Measurements from ENCODE around the gene LGR5.

Gene LGR5

DNA sequence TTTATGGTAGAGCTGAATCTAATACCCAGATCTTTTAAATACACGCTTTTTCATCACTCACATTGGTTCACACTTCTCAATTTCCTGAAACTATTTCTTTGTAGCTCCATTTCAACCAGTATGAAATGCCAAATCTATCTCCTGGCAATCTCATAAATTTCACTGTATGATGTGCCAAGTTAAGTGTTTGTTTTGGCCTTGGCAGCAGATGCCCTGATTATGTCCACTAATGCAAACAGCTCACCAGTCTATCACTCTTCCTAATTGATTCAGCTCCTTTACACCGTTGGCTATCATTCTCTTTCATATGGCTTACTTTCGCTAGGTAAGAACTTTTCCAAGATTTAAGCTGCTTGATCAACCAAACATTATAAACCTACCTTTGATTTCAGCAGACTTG is 165.4 kb downstream of the LGR5 start:
- peak; percentile 57 for DNase-seq

DNA sequence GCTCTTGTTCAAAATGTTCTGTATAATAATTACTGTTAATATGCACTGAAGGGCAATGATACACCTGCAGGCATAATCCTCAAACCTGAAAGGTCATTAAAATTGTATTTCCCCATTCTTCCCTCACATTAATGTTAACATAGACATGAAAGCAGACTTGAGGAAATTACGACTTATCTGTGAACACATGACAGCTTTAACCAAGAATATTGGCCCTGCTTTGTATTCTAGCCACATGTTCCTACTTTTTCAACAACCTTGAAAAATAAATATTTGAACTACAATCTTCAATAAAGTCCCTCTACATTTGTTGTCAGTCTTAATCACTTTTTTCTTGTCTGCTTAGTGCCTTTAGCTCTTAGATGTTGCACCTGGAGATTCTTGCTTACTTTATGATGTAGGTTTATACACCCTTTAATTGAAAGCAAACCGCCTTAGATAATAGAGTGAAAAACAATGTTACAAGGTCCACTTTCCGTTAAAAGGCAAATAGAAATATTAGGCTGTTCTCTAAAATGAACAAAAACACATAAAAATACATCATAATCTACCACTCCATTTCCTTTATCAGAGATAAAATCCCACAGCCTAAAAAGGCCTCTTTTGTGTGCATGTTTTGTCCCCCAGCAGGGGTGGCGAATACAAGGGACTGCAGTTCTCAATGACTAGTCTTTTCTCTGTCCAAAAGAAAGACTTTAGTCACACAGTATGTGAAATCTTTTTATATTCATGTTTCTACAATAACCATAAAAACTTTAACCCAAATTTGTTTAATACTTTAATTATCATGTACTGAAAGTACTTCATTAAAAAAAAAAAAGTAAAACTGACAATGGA is 168.1 kb downstream of the LGR5 start:
- DNase-seq = peak; percentile 60

DNA sequence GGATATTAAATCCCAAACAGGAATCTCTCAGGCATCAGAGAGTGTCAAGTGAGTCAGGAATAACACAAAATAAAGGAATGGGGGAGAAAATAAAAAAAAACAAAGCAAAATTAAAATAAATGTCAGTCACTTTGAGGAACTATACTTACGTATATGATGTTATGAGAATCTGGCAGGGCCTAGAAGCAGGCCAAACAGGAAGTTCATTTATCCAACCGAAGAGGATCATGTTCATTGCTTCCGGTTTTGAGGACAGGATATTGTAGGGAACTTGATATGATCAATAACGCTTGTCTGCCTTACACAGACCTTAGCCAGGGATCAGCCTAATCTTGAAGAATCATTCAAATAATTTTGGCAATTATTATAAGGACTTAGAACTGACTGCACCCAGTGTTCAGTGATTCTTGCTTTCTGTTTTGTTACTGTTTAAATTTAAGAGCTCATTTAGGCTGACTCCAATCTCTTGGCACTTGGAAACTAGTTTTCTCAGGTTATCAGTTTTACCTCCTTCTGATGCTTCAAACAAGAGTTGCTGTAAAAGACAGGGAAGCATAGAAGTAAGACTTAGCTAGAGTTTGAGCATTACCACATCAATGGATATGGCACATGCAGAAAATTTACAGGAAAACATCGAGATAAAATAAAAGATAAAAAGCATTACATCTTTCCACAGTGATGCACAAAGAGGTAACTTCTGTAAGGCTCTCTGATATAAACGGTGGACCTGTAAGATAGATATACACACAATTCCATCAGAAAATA is 170.6 kb downstream of the LGR5 start:
- DNase-seq = no peak

DNA sequence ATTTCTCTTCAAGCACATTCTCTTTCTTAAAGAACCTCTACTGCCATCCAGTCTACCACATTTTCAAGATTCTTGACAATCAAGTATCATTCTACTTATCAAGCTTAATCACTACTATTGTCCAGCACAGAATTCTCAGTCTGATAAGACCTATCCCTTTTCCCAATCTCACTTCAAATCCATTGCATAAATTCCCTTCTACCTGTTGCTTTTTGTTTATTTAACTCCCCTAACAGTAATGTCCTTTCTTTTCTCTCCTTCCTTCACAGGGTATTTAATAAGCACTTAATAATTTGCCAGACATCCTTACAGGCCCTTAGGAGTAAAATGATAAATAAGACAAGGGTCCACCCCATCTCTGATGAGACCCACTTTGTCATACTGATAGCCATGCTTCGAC is 182.3 kb downstream of the LGR5 start:
- no peak for DNase-seq

DNA sequence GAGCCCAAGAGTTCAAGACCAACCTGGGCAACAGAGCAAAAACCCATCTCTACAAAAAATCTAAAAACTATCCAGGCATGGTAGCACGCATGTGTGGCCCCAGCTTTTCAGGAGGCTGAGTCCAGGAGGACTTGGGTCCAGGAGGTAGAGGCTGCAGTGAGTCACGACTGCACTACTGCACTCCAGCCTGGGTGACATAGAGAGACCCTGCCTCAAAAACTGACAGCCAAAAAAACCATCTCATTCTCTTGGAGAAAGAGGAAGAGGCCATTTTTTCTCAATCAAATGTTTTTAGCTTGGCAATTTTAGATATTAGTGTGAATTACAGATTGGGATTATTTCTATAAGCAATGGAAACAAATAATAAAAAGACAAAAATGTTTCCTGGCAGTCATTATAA is 185.9 kb downstream of the LGR5 start:
- DNase-seq = no peak

DNA sequence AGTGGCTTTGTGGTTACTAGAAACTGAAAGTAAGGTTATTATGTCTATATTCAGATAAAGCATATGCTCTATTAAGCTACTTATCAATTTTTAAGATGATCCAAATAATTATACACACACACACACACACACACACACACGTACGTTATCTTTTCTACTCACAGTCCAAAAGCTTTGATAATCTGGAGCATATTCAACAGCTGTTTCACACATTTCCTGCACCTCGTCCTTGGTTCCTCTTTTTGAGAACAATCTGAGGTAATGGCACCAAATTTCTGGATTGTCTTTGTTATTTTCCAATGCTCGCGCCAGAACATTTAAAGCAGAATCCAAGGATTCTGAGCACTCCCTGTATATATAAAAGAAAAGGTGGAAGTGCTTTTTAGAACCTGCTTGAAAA is 186.5 kb downstream of the LGR5 start:
- DNase-seq = no peak

DNA sequence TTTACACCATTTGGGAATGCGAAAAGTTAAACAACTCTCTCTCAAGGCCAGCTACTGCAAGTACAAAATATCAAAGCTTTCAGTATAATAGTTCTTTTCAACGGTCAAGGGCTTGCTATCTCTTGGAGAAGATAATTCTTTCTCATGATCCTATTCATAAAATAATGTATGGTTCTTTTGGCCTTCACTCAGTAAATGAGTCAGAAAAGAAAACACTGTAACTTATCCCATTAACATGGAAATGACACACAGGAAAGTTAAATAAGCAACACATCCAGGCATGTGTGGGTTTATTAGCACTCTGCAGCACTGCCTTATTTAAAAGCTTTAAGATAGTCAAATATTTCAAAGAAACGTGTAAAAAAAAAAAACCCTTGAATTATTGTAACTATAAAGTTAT is 187.2 kb downstream of the LGR5 start:
- no peak for DNase-seq

DNA sequence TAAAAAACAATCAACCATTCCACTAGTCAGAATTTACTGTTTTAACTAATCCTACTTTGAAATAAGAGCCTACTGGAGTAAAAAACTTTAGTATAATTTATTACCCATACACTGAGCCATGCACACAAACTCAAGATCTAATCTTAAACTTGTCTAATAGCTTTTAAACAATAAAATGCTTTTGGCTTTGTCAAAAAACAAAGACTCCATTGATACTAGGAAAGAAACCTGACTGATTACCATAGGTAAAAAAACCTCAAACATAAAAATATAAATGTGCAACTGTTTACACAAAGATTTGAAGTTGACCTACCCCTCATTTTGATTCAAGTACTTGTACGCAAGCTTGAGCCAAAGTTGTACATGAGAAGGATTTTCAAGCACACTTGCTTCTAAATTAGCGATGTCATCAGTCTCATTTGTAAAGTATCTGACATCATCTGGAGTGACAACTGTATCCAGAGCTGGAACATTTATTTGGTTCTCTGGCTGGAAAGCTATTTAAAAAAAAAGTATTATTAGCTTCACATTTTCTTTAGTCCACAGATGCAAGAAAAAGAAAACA is 187.9 kb downstream of the LGR5 start:
- peak; percentile 40 for DNase-seq
